BLaER1 (cell line): Measurements from ENCODE around the gene FGGY.

Experiments used
- H3K27ac ChIP-seq: shearing (Covaris generic); formaldehyde crosslinking; 2 replicates; pipeline ENCODE4 v1.8.1; 2022
- H3K27me3 ChIP-seq: shearing (Covaris generic); formaldehyde crosslinking; 2 replicates; pipeline ENCODE4 v1.8.1; 2022
- H3K36me3 ChIP-seq: shearing (Covaris generic); formaldehyde crosslinking; 2 replicates; pipeline ENCODE4 v1.8.1; 2022
- H3K4me1 ChIP-seq: shearing (Covaris generic); formaldehyde crosslinking; 2 replicates; pipeline ENCODE4 v1.8.1; 2022
- H3K4me2 ChIP-seq: shearing (Covaris generic); formaldehyde crosslinking; 2 replicates; pipeline ENCODE4 v1.8.1; 2022
- H3K4me3 ChIP-seq: shearing (Covaris generic); formaldehyde crosslinking; 2 replicates; pipeline ENCODE4 v1.8.1; 2022
- H3K9ac ChIP-seq: shearing (Covaris generic); formaldehyde crosslinking; 2 replicates; pipeline ENCODE4 v1.8.1; 2022
- H3K9me3 ChIP-seq: shearing (Covaris generic); formaldehyde crosslinking; 2 replicates; pipeline ENCODE4 v1.8.1; 2022
- H4K20me1 ChIP-seq: shearing (Covaris generic); formaldehyde crosslinking; 2 replicates; pipeline ENCODE4 v1.8.1; 2022
- Cebpa-rat ChIP-seq: shearing (Covaris generic); IDR thresholded peaks from 2 replicates; pipeline ENCODE4 v1.8.1; 2022

The FGGY gene

DNA sequence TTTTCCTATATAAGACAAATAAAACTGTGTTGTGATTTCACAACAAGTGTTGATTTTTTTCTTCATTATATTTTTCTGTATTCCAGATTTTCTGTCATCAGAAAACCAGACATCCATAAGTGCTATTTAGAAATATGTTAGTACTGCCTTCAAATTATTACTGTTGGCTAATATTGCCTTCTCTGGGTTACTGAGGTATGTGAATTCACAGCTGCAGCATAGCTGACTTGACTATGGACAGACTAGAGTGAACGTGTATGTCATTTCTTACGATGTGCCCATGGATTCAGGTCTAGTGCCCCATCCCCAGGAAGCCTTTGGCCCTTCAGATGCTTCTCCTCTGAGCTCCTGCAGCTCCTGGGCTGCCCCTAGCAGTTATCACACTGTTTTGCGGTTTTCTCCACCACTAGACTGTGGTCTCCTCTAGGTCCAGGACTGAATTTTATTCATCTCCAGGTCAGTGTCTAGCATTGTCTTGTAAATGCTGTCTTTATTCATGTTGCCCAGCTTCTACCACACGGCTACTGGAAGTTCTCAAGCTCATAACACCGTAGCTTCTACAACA is 118.5 kb downstream of the FGGY start:
- no peaks in the 10 kb centered on the region for H3K4me1 ChIP-seq
- no peak overlapping the region for H3K4me2 ChIP-seq
- no peak overlapping the region for H3K27ac ChIP-seq
- no peaks in the 10 kb centered on the region for H3K27me3 ChIP-seq
- TF ChIP-seq Cebpa-rat = no peak
- no peaks in the 10 kb centered on the region for H3K36me3 ChIP-seq
- H3K4me3 ChIP-seq = no peak overlapping the region
- H3K9me3 ChIP-seq = no peaks in the 10 kb centered on the region
- no peaks in the 10 kb centered on the region for H4K20me1 ChIP-seq
- H3K9ac ChIP-seq = no peak overlapping the region

DNA sequence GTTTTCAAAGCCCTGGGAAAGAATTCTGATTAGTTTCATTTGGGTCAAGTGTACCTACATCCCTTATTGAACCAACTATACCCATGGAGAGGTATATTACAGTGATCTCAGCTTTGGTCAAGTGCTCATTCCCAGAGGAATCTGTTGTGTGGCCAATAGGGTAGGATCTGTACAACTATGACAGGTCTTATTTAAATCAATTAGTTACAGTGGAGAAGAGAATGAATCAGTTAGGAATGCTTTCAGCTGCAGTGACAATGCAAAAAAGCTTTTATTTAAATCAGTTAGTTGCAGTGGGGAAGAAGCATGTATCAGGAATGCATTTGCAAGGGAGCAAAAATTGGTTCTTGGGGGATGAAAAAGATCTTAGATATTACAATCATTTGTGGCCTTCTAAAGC is 119.0 kb downstream of the FGGY start:
- no peaks in the 10 kb centered on the region for H3K9me3 ChIP-seq
- no peak overlapping the region for H3K4me3 ChIP-seq
- H3K27ac ChIP-seq = no peak overlapping the region
- no peaks in the 10 kb centered on the region for H3K27me3 ChIP-seq
- no peak overlapping the region for H3K9ac ChIP-seq
- H3K4me2 ChIP-seq = no peak overlapping the region
- no peak for TF ChIP-seq Cebpa-rat
- no peaks in the 10 kb centered on the region for H4K20me1 ChIP-seq
- H3K36me3 ChIP-seq = no peaks in the 10 kb centered on the region
- no peaks in the 10 kb centered on the region for H3K4me1 ChIP-seq

DNA sequence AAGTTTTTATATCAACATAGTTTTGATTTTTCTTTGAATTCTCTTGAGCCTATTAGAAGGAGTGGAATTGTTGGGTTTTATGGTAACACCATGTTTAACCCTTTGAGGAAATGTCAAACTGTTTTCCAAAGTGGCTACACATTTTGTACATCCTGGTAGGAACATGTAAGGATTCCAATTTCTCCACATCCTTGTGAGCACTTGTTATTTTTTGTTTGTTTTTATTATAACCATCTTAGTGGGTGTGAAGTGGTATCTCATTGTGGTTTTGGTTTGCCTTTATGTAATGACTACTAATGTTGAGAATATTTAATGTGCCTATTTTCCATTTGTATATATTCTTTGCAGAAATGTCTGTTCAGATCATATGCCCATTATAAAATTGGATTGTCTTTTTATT is 120.5 kb downstream of the FGGY start:
- H3K4me1 ChIP-seq = no peaks in the 10 kb centered on the region
- no peak for TF ChIP-seq Cebpa-rat

DNA sequence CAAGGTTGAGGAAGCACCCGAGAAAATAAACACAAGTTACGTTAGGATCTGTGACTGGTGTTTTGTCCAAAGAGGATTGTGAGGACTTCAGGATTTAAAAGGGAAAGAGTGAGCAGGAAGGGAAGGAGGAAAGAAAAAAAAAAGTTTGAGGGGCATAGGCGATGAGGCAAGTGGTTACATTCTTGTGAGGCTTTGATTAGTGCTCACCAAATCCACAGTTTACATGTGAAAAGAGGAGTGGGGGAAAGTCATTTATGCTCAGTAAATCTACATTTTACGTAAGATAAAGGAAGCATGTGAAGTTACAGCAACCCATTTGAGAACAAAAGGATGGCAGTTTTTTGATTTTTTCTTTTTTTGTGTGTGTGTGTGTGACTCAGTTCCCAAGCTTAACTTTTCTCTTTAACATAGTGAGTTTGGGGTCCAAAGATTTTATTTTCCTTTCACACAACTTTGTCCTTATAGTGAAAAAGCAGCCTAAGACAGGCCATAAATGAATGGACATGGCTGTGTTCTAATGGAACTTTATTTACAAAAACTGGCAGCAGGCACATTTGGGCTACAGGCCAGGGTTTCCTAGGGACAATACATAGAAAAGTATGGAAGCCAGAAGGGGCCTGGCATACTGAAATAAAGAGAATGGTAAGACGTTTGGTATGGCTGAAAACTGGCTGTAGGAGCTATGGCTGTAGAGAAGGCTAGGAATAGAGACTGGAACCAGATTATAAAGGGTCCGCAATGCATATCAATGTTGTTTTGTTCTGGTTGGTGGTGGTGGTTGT is 121.7 kb downstream of the FGGY start:
- no peak overlapping the region for H3K9ac ChIP-seq
- H3K27ac ChIP-seq = no peak overlapping the region
- no peak for TF ChIP-seq Cebpa-rat
- H4K20me1 ChIP-seq = no peaks in the 10 kb centered on the region
- no peaks in the 10 kb centered on the region for H3K36me3 ChIP-seq
- H3K27me3 ChIP-seq = no peaks in the 10 kb centered on the region
- no peaks in the 10 kb centered on the region for H3K4me1 ChIP-seq
- no peak overlapping the region for H3K4me3 ChIP-seq
- H3K9me3 ChIP-seq = no peaks in the 10 kb centered on the region
- no peak overlapping the region for H3K4me2 ChIP-seq

More for the DNA sequence above, 120.5 kb downstream of the FGGY start:
- no peak overlapping the region for H3K9ac ChIP-seq
- no peaks in the 10 kb centered on the region for H3K9me3 ChIP-seq
- no peak overlapping the region for H3K27ac ChIP-seq
- no peaks in the 10 kb centered on the region for H4K20me1 ChIP-seq
- no peak overlapping the region for H3K4me2 ChIP-seq
- H3K27me3 ChIP-seq = no peaks in the 10 kb centered on the region
- H3K4me3 ChIP-seq = no peak overlapping the region
- no peaks in the 10 kb centered on the region for H3K36me3 ChIP-seq

DNA sequence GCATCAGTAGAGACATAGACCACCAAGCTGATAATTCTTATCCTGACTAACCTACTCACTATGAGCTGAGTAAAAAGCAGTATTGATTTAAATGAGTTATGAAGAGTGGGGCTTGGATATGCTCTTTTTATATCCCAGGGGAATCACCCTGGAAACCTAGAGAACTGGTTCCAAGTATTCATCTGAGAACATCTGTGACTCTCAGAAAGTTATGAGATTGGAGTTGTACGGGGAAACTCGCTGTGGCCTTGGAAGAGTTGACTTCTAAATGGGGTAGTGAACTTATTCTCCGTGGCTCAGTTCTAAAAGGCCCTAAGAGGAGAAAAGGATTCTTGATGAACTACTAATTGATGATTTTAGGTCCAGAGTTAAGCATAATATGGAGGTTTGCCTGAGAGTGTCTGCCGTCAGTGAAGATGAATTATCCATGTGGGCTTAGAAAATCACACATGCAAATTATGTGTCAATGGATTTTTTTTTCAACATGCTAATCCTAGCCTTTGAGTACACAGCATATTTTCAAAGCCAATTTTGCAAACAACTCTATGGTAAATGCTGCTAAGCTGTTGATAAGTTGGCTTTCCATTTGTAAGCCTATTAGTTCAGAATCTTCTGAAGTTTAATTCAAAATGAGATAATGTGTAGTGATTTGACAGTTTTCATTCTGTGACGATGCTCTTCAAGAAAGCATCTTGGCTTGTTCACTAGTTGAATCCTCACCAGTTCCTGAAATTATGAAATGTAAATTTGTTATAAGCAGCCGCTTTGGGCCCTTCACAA is 122.7 kb downstream of the FGGY start:
- Histone ChIP-seq H3K27me3 (no peaks in the 10 kb centered on the region), H3K27ac (no peak overlapping the region), H3K9ac (no peak overlapping the region), H3K4me1 (no peaks in the 10 kb centered on the region), H3K36me3 (no peaks in the 10 kb centered on the region), H4K20me1 (no peaks in the 10 kb centered on the region), H3K9me3 (no peaks in the 10 kb centered on the region), H3K4me2 (no peak overlapping the region), H3K4me3 (no peak overlapping the region)
- TF ChIP-seq Cebpa-rat = no peak

DNA sequence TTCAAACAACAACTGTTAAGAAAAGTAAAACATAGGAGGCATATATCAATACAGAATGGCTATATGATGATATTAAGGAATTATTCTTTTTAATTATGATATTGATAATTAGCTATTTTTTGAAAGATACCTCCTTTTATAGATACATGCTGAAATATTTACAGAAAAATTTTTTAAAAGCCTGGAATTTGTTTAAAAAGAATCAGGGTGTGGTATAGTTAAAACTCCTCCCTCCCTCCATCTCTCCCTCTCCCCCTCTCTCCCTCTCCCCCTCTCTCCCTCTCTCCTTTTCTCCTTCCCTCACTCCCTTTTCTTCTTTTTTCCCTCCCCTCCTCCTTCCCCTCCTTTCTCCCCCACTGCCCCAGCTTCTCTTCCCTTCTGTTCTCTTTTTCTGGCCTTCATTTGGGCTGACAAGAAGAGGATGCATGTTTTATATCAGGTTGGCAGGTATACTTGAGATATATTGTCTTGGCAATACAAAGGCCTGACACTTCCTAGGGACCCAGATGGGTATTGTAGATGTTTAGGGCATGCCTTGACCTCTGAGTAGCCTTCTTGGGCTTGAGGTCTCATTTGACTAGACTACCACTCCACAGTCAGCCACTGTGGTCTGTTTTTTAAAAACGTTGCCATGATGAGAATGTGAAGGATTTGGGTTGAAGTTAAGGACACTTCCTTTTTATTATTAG is 124.5 kb downstream of the FGGY start:
- no peak for TF ChIP-seq Cebpa-rat
- H3K9ac ChIP-seq = no peak overlapping the region
- H3K4me2 ChIP-seq = no peak overlapping the region
- no peaks in the 10 kb centered on the region for H3K36me3 ChIP-seq
- no peaks in the 10 kb centered on the region for H4K20me1 ChIP-seq
- H3K4me1 ChIP-seq = no peaks in the 10 kb centered on the region
- H3K27me3 ChIP-seq = no peaks in the 10 kb centered on the region
- H3K4me3 ChIP-seq = no peak overlapping the region
- H3K27ac ChIP-seq = no peak overlapping the region
- no peaks in the 10 kb centered on the region for H3K9me3 ChIP-seq

DNA sequence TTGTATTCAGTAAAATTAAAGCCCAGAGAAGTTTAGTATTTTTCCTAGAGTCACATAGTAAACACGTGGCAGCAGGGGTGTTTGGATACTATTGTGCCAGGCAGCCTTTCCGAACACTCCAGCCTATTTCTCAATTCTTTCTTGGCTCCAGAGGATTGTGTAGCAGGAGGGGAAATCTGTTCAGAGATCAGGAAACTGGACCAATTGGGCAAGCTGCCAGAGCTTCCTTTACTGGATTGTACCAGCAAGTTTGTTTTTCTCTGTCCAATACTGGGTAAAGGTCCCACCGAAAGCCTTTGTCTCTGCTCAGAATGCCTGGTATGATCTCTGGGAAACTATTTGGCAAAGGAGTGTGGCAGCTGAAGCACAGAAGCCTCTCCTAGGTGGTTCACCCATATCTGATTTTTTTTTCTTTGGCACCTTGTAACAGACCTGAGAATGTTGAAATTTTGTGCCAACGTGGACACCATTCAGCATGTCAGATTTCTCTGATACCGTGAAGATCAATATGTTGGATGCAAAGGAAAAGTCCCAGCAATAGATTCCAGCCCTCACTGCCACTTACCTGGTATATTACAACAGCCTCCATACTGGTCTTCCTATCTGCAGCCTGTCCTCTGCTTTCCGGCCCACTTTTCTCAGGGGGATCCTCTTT is 126.2 kb downstream of the FGGY start:
- Histone ChIP-seq H3K4me1 (no peaks in the 10 kb centered on the region), H3K27ac (no peak overlapping the region), H3K4me3 (no peak overlapping the region), H3K27me3 (no peaks in the 10 kb centered on the region), H3K9me3 (no peaks in the 10 kb centered on the region), H3K4me2 (no peak overlapping the region), H3K9ac (no peak overlapping the region), H3K36me3 (no peaks in the 10 kb centered on the region), H4K20me1 (no peaks in the 10 kb centered on the region)
- no peak for TF ChIP-seq Cebpa-rat

DNA sequence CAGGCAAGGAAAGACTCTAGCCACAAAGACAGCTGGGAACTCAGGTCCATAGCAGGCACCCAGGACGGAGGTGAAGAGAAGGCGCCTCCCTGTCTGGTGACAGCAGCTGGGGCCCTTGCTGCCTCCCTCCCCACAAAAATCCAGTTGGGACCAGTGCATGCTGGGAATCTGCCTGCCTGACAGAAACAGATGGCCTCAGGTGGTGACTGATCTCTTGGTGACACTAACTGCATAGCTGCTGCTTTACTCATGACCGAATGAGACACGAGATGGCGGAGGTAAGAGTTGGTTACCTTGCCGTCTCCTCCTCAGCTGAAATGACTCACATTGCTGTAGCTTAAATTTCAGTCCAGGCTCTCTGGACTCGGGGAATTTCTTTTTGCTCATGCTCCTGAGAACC is 130.3 kb downstream of the FGGY start:
- Histone ChIP-seq H3K27ac (no peak overlapping the region), H3K9ac (no peak overlapping the region), H4K20me1 (no peaks in the 10 kb centered on the region), H3K9me3 (no peaks in the 10 kb centered on the region), H3K4me3 (no peak overlapping the region), H3K4me2 (no peak overlapping the region), H3K27me3 (no peaks in the 10 kb centered on the region), H3K4me1 (no peaks in the 10 kb centered on the region), H3K36me3 (no peaks in the 10 kb centered on the region)
- no peak for TF ChIP-seq Cebpa-rat

DNA sequence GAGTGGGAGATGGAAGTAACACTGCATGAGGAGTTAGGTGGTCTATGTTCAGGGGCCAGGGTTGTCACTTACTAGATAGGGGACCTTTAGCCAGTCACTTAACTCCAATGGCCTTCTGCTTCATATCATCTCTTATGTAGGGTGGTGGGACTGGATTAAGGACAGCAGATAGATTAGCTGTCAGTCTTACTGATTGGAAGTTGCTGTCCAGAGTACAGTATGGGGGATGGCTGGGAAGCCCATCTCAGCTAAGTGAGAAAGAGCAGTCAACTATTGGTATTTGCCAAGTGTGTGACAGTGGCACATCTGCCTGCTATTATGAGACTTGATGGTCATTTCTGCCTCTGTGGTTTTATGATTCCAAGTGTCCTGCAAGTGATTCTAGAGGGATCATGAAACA is 130.9 kb downstream of the FGGY start:
- no peaks in the 10 kb centered on the region for H3K27me3 ChIP-seq
- no peaks in the 10 kb centered on the region for H3K36me3 ChIP-seq
- no peak for TF ChIP-seq Cebpa-rat
- H3K4me2 ChIP-seq = no peak overlapping the region
- H4K20me1 ChIP-seq = no peaks in the 10 kb centered on the region
- H3K9ac ChIP-seq = no peak overlapping the region
- no peak overlapping the region for H3K27ac ChIP-seq
- no peak overlapping the region for H3K4me3 ChIP-seq
- no peaks in the 10 kb centered on the region for H3K9me3 ChIP-seq
- H3K4me1 ChIP-seq = no peaks in the 10 kb centered on the region
